GM18508 (cell line): Measurements from ENCODE around the gene XYLT1.

Source experiments
- ATAC-seq: cut with Tn5 transposase; IDR thresholded peaks from one replicate; pipeline ENCODE4 v1.9.1; 2021; ENCODE audit warnings: moderate number of reproducible peaks; ENCODE audit not compliant: insufficient read depth, unreplicated experiment

The XYLT1 gene

GRCh38 chr16:17056666-17057065, 414.1 kb downstream of the XYLT1 start:
- no peak for ATAC-seq

- ATAC-seq, result no peak
Observed at GRCh38 chr16:17053536-17054160, 417.1 kb downstream of the XYLT1 start.
